ENCODE data around the gene ANKRD27. TPM values are rescaled to one million over a fixed set of nuclear protein-coding genes. Genes with fewer than 3 reads are reported as not detected.
A peak's percentile ranks its signal among the peaks of the same experiment; 100 is the strongest.

ANKRD27 gene
- total RNA-seq, 2 donors from 2014 or later: 9.6 to 16.2 TPM

DNA sequence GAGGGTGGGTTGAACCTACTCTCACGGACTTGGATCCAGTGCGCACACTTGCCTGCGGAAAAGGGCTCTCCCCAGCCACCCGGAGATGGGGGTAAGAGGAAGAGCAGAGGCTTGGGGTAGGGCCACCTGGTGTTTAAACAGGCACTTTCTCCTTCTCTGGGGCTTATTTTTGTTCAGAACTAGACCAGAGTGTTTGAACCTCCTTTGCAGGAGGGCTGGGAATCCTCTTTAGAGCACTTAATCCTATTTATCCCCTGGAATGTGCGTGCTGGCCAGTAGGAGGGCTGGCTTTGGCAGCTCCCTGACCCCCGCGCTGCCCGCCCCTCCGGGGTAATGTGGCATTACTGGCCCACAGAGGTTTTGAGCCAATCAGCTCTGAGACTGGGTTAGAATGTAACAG, 2.7 kb upstream of the ANKRD27 start:
- ATAC-seq (no peak), DNase-seq (no peak)
- Histone ChIP-seq H3K9me3 (no peaks in the 10 kb centered on the region), H3K4me3 (no peak overlapping the region), H3K27me3 (peaks cover 0 to 4% of the 10 kb centered on the region in 2 donors), H3K36me3 (replicated peaks in 1 of 2; ENCODE audit: insufficient read depth in 1 of 2, low read depth in 2 of 2) (no peaks in the 10 kb centered on the region), H3K4me1 (peaks cover 30% of the 10 kb centered on the region), H3K27ac (no peak overlapping the region)
- WGBS, 2 donors: 78 to 87% methylated on average over 9 of the region's 9 CpGs
- intact Hi-C loops (cut with DNase I): no loop called here
- no peak for TF ChIP-seq POLR2A (IDR thresholded peaks at IDR 0.05)
- TF ChIP-seq, protein P1, sequence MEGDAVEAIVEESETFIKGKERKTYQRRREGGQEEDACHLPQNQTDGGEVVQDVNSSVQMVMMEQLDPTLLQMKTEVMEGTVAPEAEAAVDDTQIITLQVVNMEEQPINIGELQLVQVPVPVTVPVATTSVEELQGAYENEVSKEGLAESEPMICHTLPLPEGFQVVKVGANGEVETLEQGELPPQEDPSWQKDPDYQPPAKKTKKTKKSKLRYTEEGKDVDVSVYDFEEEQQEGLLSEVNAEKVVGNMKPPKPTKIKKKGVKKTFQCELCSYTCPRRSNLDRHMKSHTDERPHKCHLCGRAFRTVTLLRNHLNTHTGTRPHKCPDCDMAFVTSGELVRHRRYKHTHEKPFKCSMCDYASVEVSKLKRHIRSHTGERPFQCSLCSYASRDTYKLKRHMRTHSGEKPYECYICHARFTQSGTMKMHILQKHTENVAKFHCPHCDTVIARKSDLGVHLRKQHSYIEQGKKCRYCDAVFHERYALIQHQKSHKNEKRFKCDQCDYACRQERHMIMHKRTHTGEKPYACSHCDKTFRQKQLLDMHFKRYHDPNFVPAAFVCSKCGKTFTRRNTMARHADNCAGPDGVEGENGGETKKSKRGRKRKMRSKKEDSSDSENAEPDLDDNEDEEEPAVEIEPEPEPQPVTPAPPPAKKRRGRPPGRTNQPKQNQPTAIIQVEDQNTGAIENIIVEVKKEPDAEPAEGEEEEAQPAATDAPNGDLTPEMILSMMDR (IDR thresholded peaks at IDR 0.05): no peak

DNA sequence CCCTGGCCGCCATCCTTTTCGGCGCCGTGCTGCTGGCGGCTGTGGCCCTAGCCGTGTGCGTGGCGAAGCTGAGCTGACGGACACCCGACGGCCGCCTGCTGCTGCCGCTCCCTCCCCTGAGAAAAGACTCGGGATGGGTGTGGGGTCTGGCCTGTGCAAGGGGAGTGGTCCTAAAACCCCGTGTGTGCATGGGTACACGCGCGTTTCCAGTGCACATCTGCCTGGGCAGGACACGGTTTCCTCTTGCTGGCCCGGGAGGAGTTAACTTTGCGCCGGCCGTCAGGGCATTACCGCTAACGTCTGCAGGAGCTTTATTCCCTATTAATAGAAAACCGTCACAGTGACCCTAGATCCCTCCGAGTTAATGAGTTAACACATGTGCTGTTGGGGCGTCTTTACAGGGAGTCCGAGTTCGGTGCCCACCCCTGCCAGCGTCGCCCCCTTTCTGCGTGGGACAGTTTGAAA, 1.9 kb upstream of the ANKRD27 start:
- ATAC-seq: no peak
- Histone ChIP-seq H3K36me3 (replicated peaks in 1 of 2; ENCODE audit: insufficient read depth in 1 of 2, low read depth in 2 of 2) (no peaks in the 10 kb centered on the region), H3K27ac (no peak overlapping the region), H3K4me3 (no peak overlapping the region), H3K27me3 (peaks cover 0 to 4% of the 10 kb centered on the region in 2 donors), H3K9me3 (no peaks in the 10 kb centered on the region), H3K4me1 (peaks cover 30% of the 10 kb centered on the region)
- no peak for DNase-seq
- intact Hi-C loops (cut with DNase I): no loop called here
- 40 to 60% methylated on average over 19 to 27 of the region's 33 CpGs for WGBS, 2 donors
- no peak for TF ChIP-seq POLR2A (IDR thresholded peaks at IDR 0.05)
- TF ChIP-seq, protein P1 (IDR thresholded peaks at IDR 0.05): no peak

DNA sequence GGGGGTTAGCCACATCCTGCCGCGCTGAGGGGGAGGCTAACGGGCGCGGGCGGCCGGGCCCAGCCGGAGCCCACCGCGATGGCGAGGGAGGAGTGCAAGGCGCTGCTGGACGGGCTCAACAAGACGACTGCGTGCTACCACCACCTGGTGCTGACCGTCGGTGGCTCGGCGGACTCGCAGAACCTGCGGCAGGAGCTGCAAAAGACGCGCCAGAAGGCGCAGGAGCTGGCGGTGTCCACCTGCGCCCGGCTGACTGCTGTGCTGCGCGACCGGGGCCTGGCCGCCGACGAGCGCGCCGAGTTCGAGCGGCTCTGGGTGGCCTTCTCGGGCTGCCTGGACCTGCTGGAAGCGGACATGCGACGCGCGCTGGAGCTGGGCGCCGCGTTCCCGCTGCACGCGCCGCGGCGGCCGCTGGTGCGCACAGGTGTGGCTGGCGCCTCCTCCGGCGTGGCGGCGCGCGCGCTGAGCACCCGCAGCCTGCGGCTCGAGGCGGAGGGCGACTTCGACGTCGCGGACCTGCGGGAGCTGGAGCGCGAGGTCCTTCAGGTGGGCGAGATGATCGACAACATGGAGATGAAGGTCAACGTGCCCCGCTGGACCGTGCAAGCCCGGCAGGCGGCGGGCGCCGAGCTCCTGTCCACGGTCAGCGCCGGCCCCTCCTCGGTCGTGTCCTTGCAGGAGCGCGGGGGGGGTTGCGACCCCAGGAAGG, 1.4 kb upstream of the ANKRD27 start:
- 5 to 33% methylated on average over 3 to 89 of the region's 93 CpGs for WGBS, 2 donors
- H3K4me1 ChIP-seq: peaks cover 30% of the 10 kb centered on the region
- H3K36me3 ChIP-seq (replicated peaks in 1 of 2; ENCODE audit: insufficient read depth in 1 of 2, low read depth in 2 of 2): no peaks in the 10 kb centered on the region
- peaks cover 0 to 4% of the 10 kb centered on the region in 2 donors for H3K27me3 ChIP-seq
- H3K27ac ChIP-seq: no peak overlapping the region
- no peak for ATAC-seq
- no peaks in the 10 kb centered on the region for H3K9me3 ChIP-seq
- H3K4me3 ChIP-seq: peak overlapping the region in 1 of 2 donors; percentile 93
- TF ChIP-seq POLR2A (IDR thresholded peaks at IDR 0.05): no peak
- TF ChIP-seq, protein P1 (IDR thresholded peaks at IDR 0.05): peak in 1 of 7 experiments; percentile 5
- intact Hi-C loops (cut with DNase I): no loop called here
- peak in 3 of 4 donors; percentile 20 to 43 (median 30) for DNase-seq

DNA sequence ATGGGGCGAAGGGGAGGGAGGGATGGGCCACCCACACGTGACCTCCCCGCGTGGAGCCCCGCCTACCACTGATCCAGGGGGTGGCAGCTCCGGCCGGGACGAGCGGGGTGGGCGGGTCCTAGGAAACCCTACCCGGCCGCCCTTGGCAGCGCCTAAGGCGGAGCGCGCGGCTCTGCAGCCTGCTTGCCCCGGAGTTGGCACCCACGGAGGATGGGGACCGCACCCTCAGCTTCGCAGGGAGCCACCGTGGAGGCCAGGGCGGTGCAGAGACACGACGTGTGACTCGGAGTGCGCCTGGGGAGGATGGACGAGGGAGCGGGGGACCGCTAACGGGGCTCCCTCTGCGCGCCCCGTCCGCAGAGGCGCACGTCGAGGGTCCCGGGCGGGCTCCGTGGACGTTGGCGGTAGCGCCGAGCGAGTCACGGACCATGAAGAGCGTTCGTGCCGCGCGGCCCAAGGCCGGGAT, 773 bp upstream of the ANKRD27 start, which contains the start of gene RGS9BP:
Gene RGS9BP (plus strand): TSS at position 129 of the 466 bp plus-strand sequence. CDS start 416 bp downstream, outside the sequence.
- Histone ChIP-seq H3K4me3 (peak within 1 kb of the TSS; percentile 91 to 93), H3K27me3 (peaks cover 0 to 4% of the 10 kb centered on the region in 2 donors), H3K4me1 (peaks cover 30% of the 10 kb centered on the region), H3K36me3 (replicated peaks in 1 of 2; ENCODE audit: insufficient read depth in 1 of 2, low read depth in 2 of 2) (no peaks in the 10 kb centered on the region), H3K27ac (peak within 1 kb of the TSS in 3 of 4 donors; percentile 40 to 74 (median 65)), H3K9me3 (no peaks in the 10 kb centered on the region)
- DNase-seq (peak; percentile 66 to 76 (median 74)), ATAC-seq (peak; percentile 40)
- TF ChIP-seq, protein P1 (IDR thresholded peaks at IDR 0.05): no peak
- TF ChIP-seq POLR2A (IDR thresholded peaks at IDR 0.05): no peak
- intact Hi-C loops (cut with DNase I): no loop called here
- 3 to 4% methylated on average over 5 to 53 of the region's 53 CpGs for WGBS, 2 donors
